Esophagus squamous epithelium (tissue), 4 donors: ENCODE results near the gene MYO3B.

Source experiments
- CTCF ChIP-seq, 6 experiments: fragments of 450-650 bp in 4 of 6; fragments of 200-600 bp in 2 of 6; sonication (generic) in 2 of 6; IDR thresholded peaks; one replicate each; pipeline ENCODE4 v1.5.1; 2016 to 2019; ENCODE audit warnings: antibody characterized with exemption in 6 of 6, mild to moderate bottlenecking in 4 of 6, moderate library complexity in 4 of 6
- POLR2A ChIP-seq, 4 donors: fragments of 450-650 bp; IDR thresholded peaks; one replicate each; pipeline ENCODE4 v1.6.1; 2017; ENCODE audit warnings: antibody characterized with exemption in 4 of 4, mild to moderate bottlenecking in 4 of 4, moderate library complexity in 3 of 4

- TF ChIP-seq CTCF (IDR thresholded peaks at IDR 0.05): no peak
- no peak for TF ChIP-seq POLR2A (IDR thresholded peaks at IDR 0.05)
Measured at GRCh38 chr2:170321526-170321925, 143.6 kb downstream of the MYO3B start.
